Globus pallidus (tissue), 1 donor: ENCODE measurements around the gene EP400.

ENCODE experiments used
- DNase-seq: peaks from one replicate; pipeline ENCODE4 v3.0.0-alpha.2; 2015; ENCODE audit warnings: low spot score

Gene EP400, protein sequence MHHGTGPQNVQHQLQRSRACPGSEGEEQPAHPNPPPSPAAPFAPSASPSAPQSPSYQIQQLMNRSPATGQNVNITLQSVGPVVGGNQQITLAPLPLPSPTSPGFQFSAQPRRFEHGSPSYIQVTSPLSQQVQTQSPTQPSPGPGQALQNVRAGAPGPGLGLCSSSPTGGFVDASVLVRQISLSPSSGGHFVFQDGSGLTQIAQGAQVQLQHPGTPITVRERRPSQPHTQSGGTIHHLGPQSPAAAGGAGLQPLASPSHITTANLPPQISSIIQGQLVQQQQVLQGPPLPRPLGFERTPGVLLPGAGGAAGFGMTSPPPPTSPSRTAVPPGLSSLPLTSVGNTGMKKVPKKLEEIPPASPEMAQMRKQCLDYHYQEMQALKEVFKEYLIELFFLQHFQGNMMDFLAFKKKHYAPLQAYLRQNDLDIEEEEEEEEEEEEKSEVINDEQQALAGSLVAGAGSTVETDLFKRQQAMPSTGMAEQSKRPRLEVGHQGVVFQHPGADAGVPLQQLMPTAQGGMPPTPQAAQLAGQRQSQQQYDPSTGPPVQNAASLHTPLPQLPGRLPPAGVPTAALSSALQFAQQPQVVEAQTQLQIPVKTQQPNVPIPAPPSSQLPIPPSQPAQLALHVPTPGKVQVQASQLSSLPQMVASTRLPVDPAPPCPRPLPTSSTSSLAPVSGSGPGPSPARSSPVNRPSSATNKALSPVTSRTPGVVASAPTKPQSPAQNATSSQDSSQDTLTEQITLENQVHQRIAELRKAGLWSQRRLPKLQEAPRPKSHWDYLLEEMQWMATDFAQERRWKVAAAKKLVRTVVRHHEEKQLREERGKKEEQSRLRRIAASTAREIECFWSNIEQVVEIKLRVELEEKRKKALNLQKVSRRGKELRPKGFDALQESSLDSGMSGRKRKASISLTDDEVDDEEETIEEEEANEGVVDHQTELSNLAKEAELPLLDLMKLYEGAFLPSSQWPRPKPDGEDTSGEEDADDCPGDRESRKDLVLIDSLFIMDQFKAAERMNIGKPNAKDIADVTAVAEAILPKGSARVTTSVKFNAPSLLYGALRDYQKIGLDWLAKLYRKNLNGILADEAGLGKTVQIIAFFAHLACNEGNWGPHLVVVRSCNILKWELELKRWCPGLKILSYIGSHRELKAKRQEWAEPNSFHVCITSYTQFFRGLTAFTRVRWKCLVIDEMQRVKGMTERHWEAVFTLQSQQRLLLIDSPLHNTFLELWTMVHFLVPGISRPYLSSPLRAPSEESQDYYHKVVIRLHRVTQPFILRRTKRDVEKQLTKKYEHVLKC (N-terminal part only)

DNA sequence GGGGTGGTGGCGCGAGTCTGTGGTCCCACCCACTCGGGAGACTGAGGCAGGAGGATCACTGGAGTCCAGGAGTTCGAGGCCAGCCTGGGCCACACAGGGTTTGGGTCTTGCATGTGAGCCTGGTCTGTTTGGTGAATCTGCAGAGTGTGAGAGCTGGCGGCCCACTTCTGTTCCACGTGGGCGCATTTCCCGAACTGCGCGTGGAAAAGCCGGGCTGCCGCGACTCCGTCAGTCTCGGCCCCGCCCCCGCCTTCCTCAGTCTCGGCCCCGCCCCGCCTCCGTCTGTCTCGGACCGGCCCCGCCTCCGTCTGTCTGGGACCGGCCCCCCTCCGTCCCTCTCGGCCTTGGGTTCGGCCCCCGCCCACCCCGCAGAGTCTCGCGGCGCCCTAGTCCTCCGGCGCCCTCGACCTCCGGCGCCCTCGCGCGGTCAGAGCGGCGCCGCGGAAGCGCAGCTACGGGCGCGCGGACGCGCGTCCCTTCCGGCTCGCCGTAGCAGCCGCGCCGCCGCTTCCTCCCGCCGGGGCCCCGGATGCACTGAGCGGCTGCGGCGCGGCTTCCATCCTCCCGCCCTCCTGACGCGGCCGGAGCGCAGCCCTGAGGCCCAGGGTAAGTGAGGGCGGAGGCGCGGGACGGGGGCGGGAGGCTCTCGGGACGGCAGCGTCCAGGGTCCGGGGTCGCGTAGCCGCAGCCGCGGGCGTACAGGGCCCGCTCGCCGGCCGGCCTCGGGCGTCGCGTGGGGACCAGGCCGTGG, at the start of gene EP400:
Gene EP400, plus strand, starts transcription at position 512 of the 751 bp plus-strand sequence. CDS start 10,678 bp downstream, outside the sequence.
- DNase-seq, result peak; percentile 93

DNA sequence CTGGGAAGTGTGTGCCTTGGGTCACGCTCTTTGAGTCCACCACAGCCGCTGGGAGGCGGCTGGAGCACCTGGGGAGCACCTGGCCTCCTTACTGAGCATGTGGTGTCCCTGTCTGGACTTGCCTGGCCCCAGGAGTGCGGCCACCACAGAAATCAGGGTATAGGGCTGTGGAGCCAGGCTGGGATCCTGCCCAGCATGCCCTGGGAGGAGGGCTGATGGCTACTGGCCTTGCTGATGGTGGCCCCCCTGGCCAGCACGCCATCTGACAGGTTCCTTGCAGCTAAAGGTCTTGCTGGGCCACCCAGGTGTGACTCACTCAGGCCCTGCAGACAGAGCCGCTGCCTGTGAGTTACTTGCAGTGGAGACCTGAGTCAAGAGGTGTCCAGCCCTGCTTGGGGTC, 49.3 kb upstream of the EP400 start:
- DNase-seq, result no peak

DNA sequence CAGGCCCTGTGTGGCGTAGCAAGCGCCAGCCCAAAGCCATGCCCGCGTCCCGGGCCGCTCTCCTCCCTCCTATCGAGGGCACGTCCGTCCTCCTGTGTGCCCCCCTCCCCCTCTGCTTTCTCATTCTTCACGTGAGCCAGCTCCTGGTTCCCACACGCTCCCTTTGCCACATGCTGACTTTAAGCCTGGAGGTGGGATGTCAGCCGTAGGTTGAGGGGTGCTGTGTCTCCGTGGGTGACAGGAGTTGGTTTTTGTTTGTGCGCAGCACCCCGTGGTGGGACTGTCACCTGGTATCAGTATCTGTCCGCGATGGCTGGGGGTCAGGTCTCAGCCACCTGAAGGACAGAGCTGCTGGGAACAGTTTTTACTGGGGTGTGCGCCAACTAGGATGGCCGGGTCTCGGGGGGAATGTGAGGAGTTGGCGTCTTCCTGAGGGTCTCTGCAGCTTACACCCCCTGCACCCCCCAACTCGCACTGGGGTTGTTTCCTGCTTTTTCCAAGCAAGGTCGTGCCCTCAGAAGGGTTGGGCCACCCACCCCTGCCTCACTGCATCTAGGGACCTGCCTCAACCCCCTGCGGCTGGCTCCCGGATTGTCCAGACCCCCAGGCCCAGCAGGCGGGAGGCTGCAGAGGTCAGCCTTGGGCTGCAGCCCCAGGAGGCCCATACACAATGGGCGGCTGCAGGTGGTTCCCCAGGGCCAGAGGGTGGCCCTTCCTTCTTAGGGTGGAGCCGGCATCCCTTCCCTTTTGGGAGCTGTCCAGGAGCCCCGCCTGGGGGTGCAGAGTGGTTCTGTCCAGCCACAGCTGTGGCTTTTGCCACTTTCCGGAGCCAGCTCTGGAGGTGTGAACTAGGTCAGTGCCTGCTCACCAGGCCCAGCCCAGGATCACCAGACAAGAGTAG, 48.1 kb upstream of the EP400 start:
- no peak for DNase-seq

DNA sequence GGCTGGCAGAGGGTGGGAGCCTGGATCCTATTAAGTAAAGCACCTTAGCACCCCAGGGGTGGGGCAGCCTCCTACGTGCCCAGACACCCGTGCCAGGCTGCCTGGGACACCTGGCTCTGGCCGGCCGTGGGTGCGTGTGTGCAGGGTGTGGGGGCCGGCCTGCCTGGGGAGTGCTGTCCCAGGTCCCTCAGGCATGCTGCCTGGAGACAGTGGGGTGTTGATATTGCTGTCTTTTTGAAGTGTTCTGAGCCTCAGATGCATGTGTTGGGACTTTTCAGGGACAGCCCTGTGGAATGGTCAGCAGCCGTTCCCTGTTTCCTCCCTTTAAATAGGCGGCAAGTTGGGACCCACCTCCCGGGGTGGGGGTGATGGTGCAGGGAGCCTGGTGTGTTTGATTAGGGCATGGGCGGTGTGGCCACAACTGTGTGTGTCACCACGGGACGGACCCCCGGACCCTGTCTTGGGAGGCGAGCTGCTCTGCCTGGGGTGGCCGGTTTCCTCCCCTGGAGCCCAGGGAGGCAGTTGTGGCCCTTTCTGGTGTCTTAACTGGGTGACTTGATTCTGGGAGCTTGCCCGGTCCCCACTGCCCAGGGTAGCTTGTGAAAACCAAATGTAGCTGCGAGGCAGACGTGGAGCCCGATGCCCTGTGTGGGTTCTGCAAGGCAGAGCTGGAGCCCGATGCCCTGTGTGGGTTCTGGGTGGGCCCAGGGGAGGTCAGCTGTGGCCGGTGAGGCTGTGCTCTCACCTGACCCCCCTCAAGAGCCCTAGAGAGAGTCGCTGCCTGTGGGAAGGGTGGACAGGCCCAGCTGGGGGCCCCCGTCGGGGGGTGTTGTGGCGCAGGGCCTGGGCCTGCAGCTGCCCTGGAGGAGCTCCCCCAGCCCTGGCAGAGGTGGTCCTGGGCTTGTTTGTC, 47.2 kb upstream of the EP400 start:
- no peak for DNase-seq

DNA sequence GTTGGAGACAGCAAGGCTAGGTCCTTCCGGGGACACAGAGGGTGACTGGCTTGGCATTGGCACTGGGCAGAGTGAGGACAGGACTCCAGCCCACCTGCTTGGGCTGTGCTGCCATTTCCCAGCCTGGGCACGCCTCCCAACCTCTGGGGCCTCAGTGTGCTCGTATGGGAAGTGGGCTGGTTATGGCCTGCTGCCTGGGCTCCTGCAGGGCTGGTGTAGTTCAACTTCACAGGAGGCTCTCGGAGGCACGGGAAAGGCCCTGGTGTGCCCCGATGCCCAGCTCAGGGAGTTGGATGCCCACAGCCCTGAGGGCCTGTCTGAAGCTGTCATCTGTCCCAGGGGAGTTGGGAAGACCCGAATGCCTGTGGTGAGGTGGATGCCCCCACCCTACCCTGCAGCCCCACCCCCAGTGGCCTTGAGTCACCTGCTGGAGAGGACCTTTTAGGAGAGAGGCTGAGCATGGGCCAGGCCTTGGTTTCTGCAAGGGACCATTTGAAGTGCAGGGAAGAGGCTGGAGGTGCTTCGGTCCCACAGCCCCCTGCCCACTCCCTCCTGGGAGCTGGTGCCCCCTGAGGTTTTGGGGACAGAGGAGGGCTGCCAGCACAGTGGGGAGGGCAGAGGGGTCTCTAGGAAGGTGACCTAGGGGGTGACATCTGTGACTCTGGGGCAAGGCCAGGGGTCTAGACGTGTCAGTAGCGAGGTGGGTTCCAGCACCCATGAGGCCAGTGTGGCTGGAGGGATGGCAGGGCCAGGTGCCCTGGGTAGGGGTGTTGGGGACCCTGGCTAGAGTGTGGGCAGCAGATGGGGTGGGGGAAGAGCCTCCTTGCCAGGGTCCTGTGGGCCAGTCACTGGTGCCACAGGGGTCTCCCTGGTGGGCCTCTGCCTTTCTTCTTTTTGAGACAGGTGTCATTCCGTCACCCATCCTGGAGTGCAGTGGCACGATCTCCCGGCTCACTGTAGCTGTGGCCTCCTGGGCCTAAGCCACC, 46.2 kb upstream of the EP400 start:
- DNase-seq, result no peak

DNA sequence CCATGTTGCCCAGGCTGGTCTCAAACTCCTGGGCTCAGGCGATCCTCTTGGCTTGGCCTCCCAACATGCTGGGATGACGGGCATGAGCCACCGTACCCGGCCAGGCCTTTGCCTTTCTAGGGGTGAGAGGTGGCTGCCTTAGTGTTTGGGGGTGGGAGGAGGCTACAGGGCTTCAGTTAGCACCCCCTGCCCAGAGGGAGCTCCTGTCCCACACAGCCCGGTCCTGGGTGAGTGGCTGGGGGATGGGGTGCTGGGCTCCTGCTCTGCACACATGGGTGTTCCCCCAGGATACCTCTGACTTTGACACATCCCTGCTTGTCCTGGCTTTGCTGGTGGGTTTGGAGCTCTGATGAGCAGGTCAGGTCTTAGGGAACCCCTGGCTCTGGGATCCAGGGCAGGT, 45.4 kb upstream of the EP400 start:
- DNase-seq, result no peak

DNA sequence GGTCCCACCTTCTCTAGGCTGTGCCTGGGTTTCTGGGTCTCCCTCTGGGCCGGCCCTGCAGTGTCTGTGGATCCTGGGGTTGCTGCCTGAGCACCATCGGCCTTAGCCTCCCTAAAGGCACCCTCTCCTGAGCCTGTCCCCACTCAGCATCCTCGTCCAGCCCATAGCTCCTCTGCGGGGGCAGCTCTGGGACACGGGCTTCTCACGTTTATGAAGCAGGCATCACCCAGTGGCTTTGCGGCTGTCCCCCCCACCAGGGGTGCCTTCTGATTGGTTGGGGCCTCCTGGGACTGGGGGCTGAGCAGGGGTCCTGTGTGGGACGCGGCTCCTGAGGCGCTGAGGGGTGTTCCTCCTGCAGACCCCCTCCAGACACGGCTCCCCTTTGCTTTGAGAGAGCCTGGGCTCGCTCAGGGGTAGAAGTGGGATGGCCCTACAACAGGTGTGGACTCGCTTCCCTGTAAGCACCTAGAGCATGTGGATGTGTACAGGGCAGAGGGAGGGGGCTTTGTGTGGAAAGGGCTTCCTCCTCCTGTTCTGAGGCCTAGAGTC, 44.6 kb upstream of the EP400 start:
- no peak for DNase-seq

DNA sequence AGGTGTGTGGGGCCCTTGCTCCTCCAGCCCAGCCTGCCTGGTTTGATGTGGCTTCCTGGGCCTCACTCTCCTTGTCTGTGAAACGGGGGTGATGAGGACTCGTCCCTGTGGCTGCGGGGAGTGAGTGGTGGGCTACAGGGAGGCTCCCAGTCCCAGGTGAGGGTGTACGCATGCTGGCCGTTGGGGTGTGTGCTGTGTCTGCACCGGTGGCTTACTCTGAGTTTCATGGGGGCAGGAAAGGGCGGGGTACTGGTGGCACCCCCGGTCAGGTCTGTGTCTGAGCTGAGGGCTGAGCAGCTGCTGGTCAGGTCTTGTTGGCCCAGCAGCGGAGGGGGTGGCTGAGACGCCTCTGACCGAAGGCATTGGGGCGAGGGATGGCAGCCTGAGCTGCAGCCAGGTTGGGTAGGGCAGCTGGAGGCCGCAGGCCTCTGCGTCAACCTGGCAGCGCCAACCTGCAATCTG, 44.1 kb upstream of the EP400 start:
- no peak for DNase-seq

DNA sequence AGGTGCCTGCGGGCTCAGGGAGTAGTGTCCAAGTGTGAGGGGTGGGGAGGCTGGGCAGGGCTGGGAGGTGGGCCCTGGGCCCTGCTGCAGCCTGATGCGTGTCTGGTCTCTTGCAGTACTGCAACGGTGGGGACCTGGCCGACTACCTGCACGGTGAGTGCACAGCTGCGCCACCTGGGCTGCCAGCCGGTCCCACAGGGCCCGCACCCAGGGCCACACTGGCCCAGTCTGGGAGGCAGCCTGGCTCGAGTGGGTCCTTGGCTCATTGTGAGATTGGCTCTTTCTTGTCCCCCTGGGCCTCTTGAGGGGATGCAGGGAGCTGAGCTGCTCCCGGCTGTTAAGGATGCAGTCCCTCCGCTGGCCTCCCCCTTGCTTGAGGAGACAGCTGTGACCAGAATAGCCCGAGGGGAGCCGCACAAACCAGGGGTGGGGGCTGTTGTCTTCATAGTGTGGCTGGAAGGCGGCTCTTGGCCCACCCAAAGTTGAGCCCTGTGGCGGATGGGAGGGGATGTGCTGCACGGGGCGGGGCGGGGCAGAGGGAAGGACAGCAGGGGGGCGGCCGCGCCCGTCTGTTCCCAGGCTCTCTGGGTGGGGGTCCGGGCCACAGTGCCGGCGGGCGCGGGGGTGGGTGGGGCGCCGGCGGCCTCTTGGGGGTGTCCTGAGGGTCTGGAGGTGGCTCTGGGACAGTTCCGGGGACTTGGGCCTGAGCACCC, 42.2 kb upstream of the EP400 start:
- no peak for DNase-seq

DNA sequence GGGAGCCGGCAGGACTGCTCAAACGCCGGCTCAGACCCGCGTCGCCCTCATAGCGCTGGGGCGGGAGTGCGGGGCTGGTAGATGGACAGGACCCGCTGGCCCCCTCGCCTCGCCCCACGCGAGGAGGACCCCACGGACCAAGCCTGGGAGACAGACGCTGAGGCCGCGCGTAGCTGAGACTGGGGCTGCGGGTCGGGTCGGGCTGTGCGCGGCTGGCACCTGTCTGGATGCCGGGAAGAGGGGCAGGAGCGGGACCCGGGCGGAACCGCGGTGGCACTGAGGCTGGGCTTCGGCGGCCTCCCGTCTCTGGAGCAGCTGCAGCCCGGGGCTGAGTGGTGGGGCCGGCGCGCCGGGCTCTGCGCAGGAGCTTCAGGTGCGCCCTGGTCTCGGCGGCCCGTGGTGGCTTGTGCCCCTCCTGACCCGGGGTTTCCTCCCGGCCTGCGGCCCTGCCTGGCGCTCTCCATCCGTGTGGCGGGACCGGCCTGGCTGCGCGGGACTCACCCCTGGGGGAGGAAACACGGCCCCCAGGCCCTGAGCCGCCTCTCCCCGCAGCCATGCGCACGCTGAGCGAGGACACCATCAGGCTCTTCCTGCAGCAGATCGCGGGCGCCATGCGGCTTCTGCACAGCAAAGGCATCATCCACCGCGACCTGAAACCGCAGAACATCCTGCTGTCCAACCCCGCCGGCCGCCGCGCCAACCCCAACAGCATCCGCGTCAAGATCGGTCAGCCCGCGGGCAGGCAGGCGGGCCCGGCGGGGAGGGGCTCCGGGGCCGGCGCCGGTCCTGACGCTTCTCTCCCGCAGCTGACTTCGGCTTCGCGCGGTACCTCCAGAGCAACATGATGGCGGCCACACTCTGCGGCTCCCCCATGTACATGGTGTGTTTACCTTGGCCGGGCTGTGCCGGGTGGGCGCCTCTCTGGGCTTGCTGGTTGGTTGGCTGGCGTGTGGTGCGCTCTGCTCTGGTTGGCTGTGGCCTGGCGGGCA, 41.4 kb upstream of the EP400 start:
- DNase-seq, result no peak

DNA sequence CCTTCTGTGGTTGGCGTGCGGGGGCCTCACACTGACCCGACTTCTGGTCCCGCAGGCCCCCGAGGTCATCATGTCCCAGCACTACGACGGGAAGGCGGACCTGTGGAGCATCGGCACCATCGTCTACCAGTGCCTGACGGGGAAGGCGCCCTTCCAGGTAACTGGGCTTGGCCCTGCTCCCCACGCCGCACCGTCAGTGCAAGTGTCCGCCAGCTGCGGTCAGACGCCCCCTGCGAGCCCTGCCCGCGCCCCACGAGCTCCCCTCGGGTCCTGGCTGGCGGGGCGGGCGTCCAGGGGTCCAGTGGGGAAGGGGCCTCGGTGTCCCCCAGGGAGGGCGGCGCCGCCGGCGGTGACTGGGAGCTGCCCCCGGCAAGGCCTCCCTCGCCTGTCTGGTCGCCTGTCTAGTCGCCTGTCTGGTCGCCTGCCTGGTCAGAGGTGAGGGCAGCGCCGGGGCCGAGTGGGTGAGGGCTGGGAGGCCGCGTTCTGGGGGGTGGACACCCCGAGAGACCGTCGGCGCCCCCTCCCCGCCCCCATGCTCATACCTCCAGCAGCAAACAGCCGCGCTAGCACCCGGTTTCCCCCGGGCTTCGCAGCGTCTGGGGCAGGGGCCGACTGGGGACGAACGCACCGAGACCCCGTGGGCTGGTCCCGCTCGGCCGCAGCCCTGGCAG, 40.5 kb upstream of the EP400 start:
- DNase-seq, result no peak

DNA sequence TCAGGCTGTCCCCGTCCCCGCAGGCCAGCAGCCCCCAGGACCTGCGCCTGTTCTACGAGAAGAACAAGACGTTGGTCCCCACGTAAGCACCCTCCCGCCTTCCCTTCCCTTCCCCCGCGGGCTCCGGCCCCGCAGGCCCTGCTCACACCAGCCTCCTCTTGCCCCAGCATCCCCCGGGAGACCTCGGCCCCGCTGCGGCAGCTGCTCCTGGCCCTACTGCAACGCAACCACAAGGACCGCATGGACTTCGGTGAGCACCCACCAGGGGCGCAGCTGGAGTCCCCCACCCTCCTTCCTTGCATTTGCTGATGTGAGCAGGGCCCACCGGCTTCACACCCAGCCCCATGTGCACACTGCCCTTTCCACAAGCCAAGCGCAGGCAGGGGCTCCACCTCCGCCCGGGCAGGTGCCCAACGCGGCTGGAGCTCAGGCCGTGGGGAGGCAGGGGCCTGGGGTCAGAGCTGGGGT, 40.0 kb upstream of the EP400 start:
- DNase-seq, result no peak

DNA sequence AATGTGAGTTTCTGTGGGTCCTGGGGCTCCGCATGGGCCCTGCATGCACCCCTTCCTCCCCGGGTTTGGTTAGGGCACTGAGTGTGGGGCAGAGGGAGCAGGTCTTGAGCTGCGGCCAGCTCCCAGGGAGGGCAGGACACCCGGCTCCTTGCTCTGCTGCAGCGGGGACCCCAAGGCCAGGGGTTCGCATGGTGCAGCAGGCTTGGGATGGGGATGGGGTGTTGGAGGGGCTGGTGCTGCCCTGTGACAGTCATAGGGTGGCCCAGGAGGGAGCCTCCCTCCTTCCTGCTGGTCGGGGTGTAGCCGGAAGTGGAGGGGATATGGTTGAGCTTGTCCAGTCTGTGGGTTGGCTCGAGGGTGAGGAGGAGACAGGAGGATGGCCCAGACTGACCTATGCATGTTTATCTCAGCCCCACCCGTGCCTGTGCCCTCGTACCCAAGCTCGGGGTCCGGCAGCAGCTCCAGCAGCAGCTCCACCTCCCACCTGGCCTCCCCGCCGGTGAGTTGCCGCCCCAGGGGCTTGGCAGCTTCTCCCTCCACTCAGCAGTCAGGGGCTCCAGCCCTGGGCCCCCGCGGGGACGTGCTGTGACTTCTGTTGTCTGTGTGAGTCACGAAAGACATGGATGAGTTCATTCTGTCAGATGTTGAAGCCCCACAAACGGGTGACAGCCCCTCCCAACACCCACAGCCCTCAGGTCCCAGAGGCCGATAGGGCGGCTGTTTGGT, 39.3 kb upstream of the EP400 start:
- DNase-seq, result no peak

DNA sequence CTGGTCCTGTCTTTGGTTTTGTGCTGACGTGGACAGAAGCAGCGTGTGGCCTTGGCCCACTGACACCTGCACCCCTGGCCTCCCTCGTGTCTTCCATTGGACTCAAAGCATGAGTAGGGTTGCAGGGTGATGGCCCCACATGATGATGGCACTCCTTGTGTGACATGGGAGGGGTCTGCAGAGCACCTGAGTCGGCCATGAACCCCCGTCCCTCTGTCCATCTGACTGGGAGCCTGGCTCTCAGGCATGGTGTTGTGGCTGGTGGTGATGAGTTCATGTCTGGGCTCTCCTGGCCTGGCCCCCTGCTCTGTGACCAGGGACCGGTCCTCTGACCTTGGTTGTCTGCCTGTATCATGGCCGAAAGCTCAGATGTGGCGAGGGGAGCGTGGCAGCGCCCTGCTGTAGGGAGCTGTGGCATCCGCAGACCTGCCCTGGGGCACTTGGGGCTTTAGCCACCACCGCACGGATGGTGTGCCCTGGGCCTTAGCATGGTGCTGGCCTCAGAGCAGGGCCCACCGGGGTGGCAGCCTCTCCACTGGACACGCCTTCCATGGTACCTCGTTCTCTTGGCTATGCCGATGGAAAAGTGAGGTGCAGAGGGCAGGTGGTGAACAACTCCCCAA, 38.6 kb upstream of the EP400 start:
- DNase-seq, result no peak
